Occipital lobe (tissue), 2 donors: ENCODE results near the gene SLC22A16. TPM values are rescaled to one million over a fixed set of nuclear protein-coding genes. Genes with fewer than 3 reads are reported as not detected.
"Not testable (repeated sequence)": the region's sequence is repeated elsewhere in the genome, so short reads cannot be mapped to it uniquely, and the experiment has no call there.

ENCODE experiments used
- DNase-seq: peaks from one replicate; lab custom pipeline; 2025; lab: John Stamatoyannopoulos, UW
- total RNA-seq: library from RNA; depleted of rRNA; stranded (reverse); fragments of >200 nt; gene quantifications from one replicate; pipeline ENCODE4 v1.2.3, GENCODE V29; 2014

The SLC22A16 gene, protein sequence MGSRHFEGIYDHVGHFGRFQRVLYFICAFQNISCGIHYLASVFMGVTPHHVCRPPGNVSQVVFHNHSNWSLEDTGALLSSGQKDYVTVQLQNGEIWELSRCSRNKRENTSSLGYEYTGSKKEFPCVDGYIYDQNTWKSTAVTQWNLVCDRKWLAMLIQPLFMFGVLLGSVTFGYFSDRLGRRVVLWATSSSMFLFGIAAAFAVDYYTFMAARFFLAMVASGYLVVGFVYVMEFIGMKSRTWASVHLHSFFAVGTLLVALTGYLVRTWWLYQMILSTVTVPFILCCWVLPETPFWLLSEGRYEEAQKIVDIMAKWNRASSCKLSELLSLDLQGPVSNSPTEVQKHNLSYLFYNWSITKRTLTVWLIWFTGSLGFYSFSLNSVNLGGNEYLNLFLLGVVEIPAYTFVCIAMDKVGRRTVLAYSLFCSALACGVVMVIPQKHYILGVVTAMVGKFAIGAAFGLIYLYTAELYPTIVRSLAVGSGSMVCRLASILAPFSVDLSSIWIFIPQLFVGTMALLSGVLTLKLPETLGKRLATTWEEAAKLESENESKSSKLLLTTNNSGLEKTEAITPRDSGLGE
- 0.31 TPM for total RNA-seq

DNA sequence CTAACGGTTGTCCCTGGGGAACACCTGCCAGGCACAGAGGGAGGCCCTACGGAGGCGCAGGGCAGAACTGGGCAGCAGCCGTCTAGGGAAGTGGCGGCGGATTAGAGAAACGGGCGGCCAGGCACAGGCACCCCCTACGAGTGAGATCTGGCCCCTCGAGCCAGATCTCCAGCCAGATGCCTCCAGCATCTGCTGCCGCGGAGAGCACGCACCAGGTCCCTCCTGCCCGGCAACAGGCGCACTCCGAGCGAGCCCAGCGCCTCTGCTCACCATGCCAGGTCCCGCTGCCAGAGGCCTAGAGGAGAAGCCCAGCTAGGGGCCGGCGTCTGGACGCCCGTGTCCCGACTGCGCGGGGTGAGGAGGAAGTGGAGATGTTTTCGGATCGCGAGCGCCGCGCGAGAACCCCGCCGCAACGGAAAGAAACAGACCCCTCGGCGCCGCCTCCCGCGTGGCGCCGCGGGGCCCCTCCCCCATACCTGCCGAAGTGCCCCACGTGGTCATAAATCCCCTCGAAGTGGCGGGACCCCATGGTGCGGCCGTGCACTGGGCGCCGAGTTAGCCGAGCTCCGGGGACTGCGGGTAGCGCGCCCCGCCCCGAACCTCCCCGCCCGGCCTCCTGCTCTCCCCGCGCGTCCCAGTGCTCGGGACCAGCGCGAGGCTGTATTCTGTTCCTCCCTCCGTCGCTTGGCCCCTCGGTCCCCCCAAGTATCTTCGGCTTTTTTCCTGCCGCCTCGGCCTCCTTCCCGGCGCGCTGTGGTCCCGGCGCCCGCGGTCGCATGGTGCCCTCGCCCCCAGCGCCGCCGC, at the start of gene SLC22A16:
Gene SLC22A16, minus strand, starts transcription at position 568 of the 804 bp plus-strand sequence. Its CDS starts 39 bp downstream, at position 529.
- no peak for DNase-seq

DNA sequence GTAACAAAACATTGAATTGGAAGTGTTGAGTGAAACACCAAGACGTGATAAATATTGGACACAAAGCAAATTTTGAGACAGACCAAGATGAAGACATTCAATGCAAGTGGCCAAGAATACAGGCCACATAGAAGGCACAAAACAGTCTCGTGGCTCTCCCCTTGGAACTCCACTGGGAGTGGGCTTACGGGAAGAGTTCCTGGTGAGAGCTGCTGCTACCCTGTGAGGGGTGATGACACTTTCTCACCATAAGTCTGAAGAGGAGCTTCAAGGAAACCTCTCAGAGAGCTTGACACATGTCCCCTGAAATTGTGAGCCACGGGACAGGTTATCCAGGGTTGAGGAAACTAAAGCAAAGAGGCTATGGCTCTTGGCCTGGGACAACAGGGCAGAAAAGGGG, 48.6 kb upstream of the SLC22A16 start:
- DNase-seq, result no peak

DNA sequence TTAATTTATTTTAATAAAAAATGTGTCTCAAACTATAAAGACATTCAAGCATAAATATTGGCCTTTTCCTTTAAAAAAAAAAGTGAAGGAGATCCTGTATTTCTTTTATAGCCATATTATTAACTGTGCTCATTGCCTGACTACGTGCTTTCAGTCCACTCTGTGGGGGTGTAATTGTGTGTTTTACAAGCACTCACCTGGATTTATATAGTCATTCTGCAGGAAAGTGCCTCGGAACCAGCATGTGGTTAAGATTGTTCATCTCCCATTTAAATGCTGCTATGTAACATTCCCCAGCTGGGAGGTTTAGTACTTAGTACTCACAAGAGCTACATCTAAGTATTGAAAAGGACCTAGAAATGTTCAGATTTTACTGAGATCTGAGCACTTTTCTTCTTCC, 47.9 kb upstream of the SLC22A16 start:
- no peak for DNase-seq

DNA sequence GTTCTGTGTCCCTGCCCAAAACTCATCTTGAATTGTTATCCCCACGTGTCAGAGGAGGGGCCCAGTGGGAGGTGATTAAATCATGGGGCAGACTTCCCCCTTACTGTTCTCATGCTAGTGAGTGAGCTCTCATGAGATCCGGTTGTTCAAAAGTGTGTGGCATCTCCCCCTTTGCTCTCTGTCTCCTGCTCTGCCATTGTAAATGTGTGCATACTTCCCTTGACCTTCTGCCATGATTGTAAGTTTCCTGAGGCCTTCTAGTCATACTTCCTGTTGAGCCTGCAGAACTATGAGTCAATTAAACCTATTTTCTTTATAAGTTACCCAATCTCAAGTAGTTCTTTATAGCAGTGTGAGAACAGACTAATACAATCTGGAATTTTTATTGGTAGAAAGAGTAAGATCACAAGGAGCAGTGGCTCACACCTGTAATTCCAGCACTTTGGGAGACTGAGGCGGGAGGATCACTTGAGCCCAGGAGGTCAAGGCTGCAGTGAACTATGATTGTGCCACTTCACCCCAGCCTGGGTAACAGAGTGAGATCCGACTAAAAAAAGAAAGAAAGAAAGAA, 47.1 kb upstream of the SLC22A16 start:
- DNase-seq, result no peak

DNA sequence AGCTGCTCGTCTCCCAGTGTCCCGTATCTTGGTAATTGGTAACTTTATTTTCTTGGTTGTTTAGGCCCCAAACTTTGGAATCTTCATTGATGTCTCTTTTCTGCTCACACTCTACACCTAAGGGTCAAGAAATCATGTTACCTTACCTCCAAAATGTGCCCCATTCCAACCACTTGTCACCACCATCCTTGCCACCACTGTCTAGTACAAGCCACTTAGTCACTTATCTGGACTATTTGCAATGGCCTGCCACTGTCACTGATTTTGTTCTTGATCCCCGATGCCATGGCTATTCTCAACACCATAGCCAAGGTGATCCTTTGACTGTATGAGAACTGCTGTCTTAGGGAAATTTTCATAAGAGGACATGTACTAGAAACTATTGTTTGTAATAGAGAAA, 46.0 kb upstream of the SLC22A16 start:
- no peak for DNase-seq

DNA sequence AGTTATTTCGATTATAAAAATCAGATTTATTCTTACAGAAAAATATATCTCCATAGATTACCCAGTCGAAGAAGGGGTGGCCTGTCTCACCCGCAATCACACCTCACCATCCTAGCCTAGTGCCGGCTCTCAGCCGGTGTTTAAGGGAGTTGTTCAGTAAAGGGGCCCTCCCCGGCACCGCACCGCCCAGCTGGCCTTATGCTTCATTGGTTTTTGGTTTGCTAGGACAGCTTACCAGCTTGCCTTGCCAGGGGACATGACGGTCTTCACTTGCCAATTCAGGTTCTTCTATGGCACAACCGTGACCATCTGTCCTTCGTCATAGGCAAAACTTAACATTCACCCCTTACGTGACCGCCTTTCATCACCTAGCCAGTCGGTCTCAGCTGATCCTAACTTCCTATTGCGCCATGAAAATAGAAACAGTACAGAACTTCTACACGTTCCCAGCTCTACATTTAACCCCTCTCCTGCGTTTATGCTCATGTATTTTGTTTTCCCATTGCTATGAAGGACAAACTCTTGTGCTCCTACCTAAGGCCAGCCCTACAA, 44.7 kb upstream of the SLC22A16 start:
- no peak for DNase-seq

DNA sequence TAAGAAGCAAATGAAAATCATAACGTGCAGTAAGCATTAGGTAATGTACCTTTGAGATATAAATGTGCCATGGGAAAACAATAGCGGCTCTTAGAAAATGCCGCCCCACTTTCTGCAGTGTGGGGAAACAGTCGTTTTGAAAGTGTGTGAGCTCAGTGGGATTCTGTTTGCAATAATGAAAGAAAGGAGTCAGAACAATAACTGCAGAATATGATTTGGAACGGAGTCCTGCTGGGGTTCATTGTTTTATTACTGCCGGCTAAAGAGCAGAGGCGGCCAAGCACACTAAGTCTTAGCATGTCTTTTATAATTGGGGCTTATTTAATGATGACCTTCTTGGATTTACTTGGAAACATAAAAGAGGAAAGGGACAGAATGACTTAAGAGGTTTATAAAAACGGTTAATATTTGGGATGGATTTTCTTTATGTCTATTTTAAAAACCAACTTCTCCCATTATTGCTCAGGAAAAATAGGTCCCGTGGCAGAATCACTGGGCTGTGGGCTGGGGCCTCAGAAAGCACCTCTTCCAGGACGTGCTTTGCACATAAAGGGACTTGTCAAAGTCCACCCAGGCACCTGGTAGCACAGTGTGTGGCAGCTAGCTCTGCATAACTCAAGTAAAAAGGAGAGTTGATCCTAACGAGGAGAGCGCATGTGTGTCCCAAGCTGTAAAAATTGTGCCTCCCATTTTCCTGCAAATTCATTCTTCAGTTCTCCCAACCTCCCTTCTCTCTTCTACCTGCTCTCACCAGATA, 44.0 kb upstream of the SLC22A16 start:
- no peak for DNase-seq

DNA sequence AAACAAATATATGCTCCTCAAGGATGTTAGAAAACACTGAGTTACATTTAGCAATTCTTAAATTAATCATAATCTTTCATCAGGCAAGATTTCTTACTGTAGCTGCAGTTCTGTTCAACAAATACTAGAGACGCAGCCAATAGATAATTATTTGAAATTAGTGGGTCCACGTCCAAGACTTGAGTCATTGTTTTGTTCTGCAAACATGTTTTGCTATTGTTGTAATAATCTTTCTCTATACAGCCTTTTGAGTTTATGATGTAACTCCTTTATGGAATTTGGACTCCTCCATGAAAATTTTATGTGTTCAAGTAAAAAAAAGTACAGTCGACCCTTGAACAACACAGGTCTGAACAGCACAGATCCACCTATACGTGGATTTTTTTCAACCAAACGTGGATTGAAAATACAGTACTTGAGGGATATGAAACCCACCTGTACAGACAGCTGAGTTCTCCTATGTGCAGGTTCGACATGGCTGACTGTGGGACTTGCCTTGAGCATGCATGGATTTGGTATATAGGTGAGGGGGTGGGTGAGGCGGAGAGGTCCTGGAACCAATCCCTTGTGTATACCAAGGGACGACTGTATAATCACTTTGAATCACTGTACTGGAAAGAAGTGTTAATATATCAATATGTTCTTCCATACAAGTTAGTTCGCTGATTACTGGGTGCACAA, 41.3 kb upstream of the SLC22A16 start:
- DNase-seq, result no peak

DNA sequence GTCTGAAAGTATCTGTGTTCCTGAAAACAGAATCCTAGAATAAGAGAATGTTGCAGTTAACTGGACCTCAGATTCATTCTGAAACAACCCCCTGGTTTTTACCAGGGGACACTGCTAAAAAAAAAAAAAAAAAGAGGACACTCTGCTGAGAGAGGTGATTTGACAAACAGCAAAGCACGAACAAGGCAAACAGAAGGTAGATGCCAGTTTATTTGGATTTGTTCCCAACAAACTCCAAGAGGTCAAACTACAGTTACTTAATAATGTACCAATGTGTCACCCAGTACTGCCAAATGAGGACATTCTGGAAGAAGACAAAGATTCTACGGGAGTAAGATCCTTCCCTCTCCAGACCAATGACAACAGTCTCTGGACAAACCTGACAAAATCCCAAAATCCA, 40.6 kb upstream of the SLC22A16 start:
- DNase-seq, result no peak

DNA sequence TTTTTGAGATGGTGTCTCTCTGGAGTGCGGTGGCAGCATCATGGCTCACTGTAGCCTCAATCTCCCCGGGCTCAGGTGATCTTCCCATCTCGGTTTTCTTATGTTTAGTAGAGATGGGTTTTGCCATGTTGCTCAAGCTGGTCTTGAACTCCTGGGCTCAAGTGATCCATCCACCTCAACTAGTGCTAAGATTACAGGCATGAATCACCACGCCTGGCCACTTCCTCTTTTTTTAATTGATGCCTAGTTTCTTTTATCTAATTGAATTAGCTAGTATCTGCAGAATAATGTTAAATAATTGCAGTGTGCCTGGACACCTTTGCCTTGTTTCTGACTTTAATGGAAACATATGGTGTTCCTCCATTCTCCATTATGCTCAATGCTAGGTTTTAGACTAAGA, 38.4 kb upstream of the SLC22A16 start:
- DNase-seq, result no peak

DNA sequence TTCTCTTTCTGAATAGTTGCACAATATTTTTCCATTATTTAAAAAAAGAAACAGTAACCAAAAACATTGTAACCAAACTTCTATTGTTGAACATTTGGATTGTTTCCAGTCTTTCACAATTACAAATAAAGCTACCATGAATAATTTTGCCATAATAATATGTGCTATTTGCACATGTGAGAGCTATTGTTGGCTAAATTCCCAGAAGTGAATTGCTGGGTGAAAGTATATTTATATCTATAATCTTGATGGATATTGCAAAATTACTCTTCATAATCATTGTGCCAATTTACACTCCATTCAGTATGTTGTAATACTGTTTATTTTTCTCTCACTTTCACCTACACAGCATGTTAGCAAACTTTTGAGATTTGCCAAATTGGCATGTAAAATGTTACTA, 36.6 kb upstream of the SLC22A16 start:
- no peak for DNase-seq

DNA sequence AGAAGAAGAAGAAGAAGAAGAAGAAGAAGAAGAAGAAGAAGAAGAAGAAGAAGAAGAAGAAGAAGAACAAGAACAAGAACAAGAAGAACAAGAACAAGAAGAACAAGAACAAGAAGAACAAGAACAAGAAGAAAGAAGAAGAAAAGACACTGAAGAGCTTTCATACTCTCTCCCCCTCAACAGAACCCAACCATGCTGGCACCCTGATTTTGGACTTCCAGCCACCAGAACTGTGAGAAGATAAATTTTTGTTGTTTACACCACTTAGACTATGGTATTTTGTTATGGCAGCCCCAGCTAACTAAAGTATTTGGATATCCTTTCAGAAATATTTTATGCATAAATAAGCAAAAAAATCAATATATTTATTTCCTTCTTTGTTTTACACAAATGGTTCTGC, 36.1 kb upstream of the SLC22A16 start:
- not testable (repeated sequence) for DNase-seq

DNA sequence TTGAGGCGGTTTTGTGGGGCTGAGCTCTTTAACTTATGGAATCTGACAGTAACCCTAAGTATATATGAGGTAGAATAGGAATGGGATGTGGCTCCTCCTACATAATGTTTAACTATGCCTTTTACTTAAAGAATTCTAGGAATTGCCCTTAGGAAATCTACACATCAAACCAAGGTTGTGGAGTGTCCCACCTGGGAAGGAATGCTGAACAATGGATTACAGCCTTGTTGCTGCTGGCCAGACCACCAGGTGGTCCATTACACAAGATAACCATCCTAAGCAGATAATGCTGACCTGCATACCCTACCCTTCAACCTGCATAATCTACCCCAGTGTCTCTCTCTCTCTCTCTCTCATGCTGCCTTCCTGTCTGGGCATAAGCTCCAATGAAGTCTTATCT, 35.0 kb upstream of the SLC22A16 start:
- no peak for DNase-seq

DNA sequence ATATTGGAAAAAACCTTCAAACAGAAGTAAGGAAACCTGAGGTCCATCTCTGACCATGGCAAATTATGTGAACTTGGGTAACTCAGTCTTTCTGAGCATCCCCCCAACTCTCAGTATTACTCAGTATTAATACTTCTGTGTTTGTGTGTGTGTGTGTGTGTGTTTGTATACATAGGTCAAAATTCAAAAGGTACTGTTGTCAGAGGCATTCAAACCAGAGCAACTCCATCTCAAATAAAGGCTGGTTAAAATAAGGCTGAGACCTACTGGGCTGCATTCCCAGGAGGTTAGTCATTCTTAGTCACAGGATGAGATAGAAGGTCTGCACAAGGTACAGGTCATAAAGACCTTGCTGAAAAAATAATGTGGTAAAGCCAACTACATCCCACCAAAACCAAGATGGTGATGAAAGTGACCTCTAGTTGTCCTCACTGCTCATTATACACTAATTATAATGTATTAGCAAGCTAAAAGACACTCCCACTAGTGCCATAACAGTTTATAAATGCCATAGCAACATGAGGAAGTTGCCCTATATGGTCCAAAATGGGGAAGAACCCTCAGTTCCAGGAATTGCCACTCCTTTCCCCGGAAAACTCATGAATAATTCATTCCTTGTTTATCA, 33.3 kb upstream of the SLC22A16 start:
- no peak for DNase-seq

DNA sequence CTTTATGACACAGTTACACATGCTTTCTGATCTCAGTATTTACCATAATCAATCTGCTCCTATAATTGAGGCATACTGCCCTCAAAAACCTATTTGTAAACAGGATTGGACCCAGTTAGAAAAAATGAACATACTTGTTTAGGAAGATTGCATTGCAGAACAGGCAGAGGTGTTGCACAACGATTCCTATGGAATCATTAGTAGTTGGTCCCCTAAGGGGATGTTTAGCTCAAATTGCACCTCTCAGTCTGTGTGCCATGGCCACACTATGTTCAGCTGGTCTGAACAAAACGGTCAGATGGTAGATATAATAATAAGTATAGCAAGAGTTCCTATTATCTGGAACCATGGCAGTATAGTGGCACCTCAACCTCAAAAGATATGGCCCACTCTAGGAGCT, 28.5 kb upstream of the SLC22A16 start:
- DNase-seq, result not testable (repeated sequence)

DNA sequence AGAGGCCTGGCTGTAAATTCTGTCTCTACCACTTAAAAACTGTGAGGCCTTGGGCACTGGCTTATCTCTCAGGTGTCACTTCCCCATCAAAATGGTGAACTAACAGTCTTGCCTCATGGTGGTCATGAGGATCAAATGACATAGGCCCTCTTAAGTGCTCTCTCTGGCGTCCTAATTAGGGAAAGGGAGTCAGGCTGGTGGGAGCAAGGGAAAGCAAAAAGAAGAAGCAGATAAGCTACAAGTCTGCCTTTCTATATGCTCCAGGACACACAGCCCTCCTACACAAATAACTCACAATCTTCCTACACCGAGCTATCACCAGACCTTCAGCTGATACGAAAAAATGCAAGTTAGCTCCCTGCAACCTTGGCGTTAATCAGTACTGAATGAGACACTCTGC, 19.5 kb upstream of the SLC22A16 start:
- DNase-seq, result no peak

DNA sequence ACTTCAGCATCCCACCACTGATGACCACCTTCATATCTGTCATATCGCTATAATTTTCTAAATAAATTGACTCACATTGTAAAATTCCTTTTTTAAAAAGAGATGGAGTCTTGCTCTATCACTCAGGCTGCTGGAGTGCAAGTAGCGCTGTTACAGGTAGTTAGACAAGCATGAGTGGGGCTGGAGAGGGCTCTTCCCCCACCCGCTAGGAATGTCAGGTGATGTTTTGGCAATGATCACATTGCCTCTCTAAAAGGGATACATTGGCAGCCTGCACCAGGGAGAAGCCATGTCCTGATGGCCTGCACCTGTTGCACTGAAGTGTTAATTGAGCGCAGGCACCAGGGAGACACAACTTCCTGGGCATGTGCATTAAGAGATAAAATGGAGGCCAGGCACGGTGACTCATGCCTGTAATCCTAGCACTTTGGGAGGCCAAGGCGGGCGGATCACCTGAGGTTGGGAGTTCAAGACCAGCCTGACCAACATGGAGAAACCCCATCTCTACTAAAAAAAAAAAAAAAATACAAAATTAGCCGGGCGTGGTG, 16.9 kb upstream of the SLC22A16 start:
- DNase-seq, result no peak

DNA sequence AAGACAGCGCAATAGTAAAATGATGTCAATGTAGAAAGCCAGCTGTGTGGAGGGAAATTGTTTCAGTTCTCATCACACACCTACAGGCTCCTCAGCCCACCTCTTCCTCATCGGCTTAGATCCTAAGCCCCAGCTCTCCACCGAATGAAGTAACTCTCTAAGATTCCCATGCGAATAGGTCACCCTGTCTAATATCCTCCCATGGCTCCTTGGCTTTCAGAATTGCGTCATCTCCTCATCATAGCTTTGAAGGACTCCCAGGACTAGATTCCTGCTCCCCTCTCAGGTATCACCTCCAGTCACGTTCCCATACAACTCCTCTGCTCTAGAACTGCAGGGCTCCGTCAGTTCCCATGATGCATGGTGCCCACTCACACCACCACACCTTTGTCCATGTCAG, 16.2 kb upstream of the SLC22A16 start:
- DNase-seq, result no peak

DNA sequence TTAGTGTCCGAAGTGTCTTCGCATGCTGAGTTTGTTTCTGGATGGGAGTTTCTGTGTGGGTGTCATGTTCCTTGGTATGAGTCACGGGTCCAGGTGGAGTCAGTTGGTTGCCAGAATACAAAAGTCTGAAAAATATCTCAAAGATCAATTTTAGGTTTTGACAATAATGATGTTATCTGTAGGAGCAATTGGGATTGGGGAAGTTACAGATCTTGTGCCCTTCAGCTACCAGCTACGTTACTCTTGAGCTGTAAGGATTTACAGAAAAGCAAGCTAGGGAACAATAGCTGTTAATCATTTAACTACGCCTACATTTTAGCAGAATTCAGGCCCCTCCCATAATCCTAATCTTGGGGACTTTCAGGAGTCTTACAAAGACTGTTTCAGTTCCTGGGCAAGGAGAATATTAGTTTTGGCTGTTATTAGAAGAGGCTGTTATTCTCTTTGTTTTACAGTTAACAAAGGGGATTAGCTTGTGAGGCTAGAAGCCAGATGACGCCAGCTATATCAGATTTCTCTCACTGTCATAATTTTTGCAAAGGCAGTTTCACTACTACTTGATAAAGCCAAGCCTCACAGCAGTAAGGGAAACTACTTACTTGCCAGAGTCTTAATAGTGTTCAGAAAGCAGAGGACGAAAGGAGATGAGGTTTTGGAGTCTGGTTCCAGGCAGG, 15.4 kb upstream of the SLC22A16 start:
- no peak for DNase-seq
